ENCODE results near the gene BACE2.

DNA sequence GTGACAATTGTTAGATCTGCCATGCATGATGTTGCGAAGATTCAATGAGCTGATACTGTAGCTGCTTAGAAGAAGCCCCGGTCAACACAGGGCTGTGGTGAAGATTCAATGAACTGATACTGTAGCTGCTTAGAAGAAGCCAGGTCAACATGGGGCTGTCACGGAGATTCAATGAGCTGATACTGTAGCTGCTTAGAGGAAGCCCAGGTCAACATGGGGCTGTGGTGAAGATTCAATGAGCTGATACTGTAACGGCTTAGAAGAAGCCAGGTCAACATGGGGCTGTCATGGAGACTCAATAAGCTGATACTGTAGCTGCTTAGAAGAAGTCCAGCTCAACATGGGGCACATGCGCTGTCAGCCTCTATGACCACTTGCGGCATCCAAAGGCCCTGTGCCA is 18.8 kb upstream of the BACE2 start:
- TF ChIP-seq, protein P1, sequence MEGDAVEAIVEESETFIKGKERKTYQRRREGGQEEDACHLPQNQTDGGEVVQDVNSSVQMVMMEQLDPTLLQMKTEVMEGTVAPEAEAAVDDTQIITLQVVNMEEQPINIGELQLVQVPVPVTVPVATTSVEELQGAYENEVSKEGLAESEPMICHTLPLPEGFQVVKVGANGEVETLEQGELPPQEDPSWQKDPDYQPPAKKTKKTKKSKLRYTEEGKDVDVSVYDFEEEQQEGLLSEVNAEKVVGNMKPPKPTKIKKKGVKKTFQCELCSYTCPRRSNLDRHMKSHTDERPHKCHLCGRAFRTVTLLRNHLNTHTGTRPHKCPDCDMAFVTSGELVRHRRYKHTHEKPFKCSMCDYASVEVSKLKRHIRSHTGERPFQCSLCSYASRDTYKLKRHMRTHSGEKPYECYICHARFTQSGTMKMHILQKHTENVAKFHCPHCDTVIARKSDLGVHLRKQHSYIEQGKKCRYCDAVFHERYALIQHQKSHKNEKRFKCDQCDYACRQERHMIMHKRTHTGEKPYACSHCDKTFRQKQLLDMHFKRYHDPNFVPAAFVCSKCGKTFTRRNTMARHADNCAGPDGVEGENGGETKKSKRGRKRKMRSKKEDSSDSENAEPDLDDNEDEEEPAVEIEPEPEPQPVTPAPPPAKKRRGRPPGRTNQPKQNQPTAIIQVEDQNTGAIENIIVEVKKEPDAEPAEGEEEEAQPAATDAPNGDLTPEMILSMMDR (IDR thresholded peaks at IDR 0.05; ENCODE audit: insufficient read depth, low read depth, low read length) = no peak
- TF ChIP-seq EZH2 (IDR thresholded peaks at IDR 0.05; ENCODE audit: insufficient read depth, low read length) = no peak
